HCT116 (cell line): ENCODE measurements around the gene REXO4. TPM values are rescaled to one million over a fixed set of nuclear protein-coding genes. Genes with fewer than 3 reads are reported as not detected.

ENCODE experiments used
- ATAC-seq: fragments of 200-7000 bp; cut with Tn5 transposase; 2 replicates; pipeline ENCODE4 v1.9.1; 2020; ENCODE audit warnings: mild to moderate bottlenecking, moderate library complexity
- BruUV-seq: library from RNA; stranded (reverse); fragments of 400-500 nt; replicated peaks from 2 replicates; lab custom pipeline; 2021; lab: Mats Ljungman, UMichigan
- CTCF ChIA-PET: fragments of 300-600 bp; sonication (Branson Sonifier 250); formaldehyde crosslinking; loops from one replicate; lab custom pipeline; 2021; ENCODE audit warnings: antibody characterized with exemption; lab: Charles Lee
- POLR2A ChIA-PET: fragments of 300-600, 350-600 bp; sonication (Branson Sonifier 250); formaldehyde crosslinking; loops from one replicate; lab custom pipeline; 2021; ENCODE audit warnings: antibody characterized with exemption; lab: Charles Lee
- RAD21 ChIA-PET, 2 experiments: fragments of 300-600 bp; sonication (Branson Sonifier 250); formaldehyde crosslinking; loops; one replicate each; lab custom pipeline; 2023; ENCODE audit warnings: low total read pairs in 2 of 2; ENCODE audit not compliant: uncharacterized antibody in 2 of 2, unreplicated experiment in 2 of 2, low non-redundant PET in 1 of 2; lab: Charles Lee
- DNase-seq: peaks from one replicate; pipeline ENCODE4 v3.0.0-alpha.2; 2010; ENCODE audit warnings: low read depth, low spot score
- H2AFZ ChIP-seq: fragments of 200-600 bp; shearing (Covaris generic), sonication (generic); 2 replicates; pipeline ENCODE4 v1.6.1; 2017; ENCODE audit warnings: low read depth, mixed run types, mixed read lengths, antibody characterized with exemption, low read length; ENCODE audit not compliant: poor library complexity, severe bottlenecking
- H3K27ac ChIP-seq: 2 replicates; pipeline ENCODE4 v1.5.1; 2012; ENCODE audit warnings: low read depth, low read length
- H3K27me3 ChIP-seq: fragments of 200-600 bp; sonication (generic); 2 replicates; pipeline ENCODE4 v1.6.1; 2016; ENCODE audit warnings: mixed run types, low read length, mixed read lengths; ENCODE audit not compliant: insufficient read depth
- H3K36me3 ChIP-seq, 2 experiments: fragments of 200-500 bp in 1 of 2; fragments of 200-600 bp in 1 of 2; sonication (Bioruptor generic) in 1 of 2; sonication (generic) in 1 of 2; 2 replicates each; pipeline versions ENCODE4 v1.5.1 to v1.6.1; 2014 to 2016; ENCODE audit warnings: low read length in 2 of 2, inconsistent platforms in 1 of 2, mixed read lengths in 1 of 2, mixed run types in 1 of 2; ENCODE audit not compliant: insufficient read depth in 2 of 2, control insufficient read depth in 1 of 2
- H3K4me1 ChIP-seq, 2 experiments: fragments of 200-600 bp in 1 of 2; sonication (generic) in 1 of 2; 2 replicates each; pipeline versions ENCODE4 v1.5.1 to v1.6.1; 2012 to 2017; ENCODE audit warnings: low read length in 2 of 2, inconsistent platforms in 1 of 2, mild to moderate bottlenecking in 1 of 2, mixed read lengths in 1 of 2, mixed run types in 1 of 2, moderate library complexity in 1 of 2; ENCODE audit not compliant: insufficient read depth in 2 of 2, control insufficient read depth in 1 of 2
- H3K4me2 ChIP-seq: fragments of 200-600 bp; sonication (generic); 2 replicates; pipeline ENCODE4 v1.6.1; 2017; ENCODE audit warnings: mixed run types, low read length, mixed read lengths
- H3K4me3 ChIP-seq, 2 experiments: fragments of 200-600 bp in 1 of 2; sonication (generic) in 1 of 2; replicated peaks in 1 of 2; 2 replicates each; pipeline ENCODE4 v1.5.1; 2011 to 2016; ENCODE audit warnings: low read length in 2 of 2, control low read depth in 1 of 2, low read depth in 1 of 2, mild to moderate bottlenecking in 1 of 2, mixed read lengths in 1 of 2, mixed run types in 1 of 2
- H3K79me2 ChIP-seq: fragments of 200-600 bp; sonication (generic); 2 replicates; pipeline ENCODE4 v1.6.1; 2017; ENCODE audit warnings: mild to moderate bottlenecking, mixed run types, low read length, moderate library complexity, mixed read lengths; ENCODE audit not compliant: insufficient read depth
- H3K9ac ChIP-seq: fragments of 200-600 bp; sonication (generic); 2 replicates; pipeline ENCODE4 v1.6.1; 2016; ENCODE audit warnings: low read length, mixed read lengths
- H3K9me2 ChIP-seq: fragments of 200-600 bp; sonication (generic), shearing (Covaris generic); 2 replicates; pipeline ENCODE4 v1.6.1; 2017; ENCODE audit warnings: mixed run types, mild to moderate bottlenecking, moderate library complexity; ENCODE audit not compliant: insufficient read depth
- H3K9me3 ChIP-seq, 2 experiments: fragments of 200-500 bp in 1 of 2; fragments of 200-600 bp in 1 of 2; sonication (Bioruptor generic) in 1 of 2; sonication (generic) in 1 of 2; 2 replicates each; pipeline ENCODE4 v1.6.1; 2014 to 2017; ENCODE audit warnings: low read length in 2 of 2, mixed read lengths in 2 of 2, inconsistent platforms in 1 of 2, low read depth in 1 of 2, mild to moderate bottlenecking in 1 of 2, mixed run types in 1 of 2, moderate library complexity in 1 of 2; ENCODE audit not compliant: control insufficient read depth in 1 of 2, insufficient read depth in 1 of 2
- H4K20me1 ChIP-seq: fragments of 200-600 bp; sonication (generic), shearing (Covaris generic); 2 replicates; pipeline ENCODE4 v1.6.1; 2017; ENCODE audit warnings: mixed run types, mild to moderate bottlenecking, moderate library complexity; ENCODE audit not compliant: insufficient read depth
- ATF3 ChIP-seq: IDR thresholded peaks from 2 replicates; pipeline ENCODE4 v1.6.1; 2012
- CEBPB ChIP-seq: IDR thresholded peaks from 2 replicates; pipeline ENCODE4 v1.6.1; 2012; ENCODE audit warnings: low read depth
- CTCF ChIP-seq, 3 experiments: fragments of 200-600 bp in 1 of 3; sonication (generic) in 1 of 3; IDR thresholded peaks in 2 of 3; conservative IDR thresholded peaks in 1 of 3; 2 replicates each; pipeline ENCODE4 v1.5.1; 2012 to 2017; ENCODE audit warnings: low read depth in 2 of 3, low read length in 2 of 3, antibody characterized with exemption in 1 of 3, borderline replicate concordance in 1 of 3, control low read depth in 1 of 3, mild to moderate bottlenecking in 1 of 3, mixed read lengths in 1 of 3, mixed run types in 1 of 3, moderate library complexity in 1 of 3; ENCODE audit not compliant: insufficient read depth in 1 of 3
- EGR1 ChIP-seq: IDR thresholded peaks from 2 replicates; pipeline ENCODE4 v1.6.1; 2012; ENCODE audit warnings: low read depth
- ELF1 ChIP-seq: IDR thresholded peaks from 2 replicates; pipeline ENCODE4 v1.6.1; 2012; ENCODE audit warnings: low read depth, borderline replicate concordance
- EZH2 ChIP-seq: fragments of 200-600 bp; sonication (generic); IDR thresholded peaks from 2 replicates; pipeline ENCODE4 v1.6.1; 2017; ENCODE audit warnings: antibody characterized with exemption, mixed run types
- EZH2phosphoT487 ChIP-seq: fragments of 200-600 bp; IDR thresholded peaks from 2 replicates; pipeline ENCODE4 v1.6.1; 2018; ENCODE audit warnings: antibody characterized with exemption, borderline replicate concordance
- MAX ChIP-seq: IDR thresholded peaks from 2 replicates; pipeline ENCODE4 v1.6.1; 2012
- POLR2A ChIP-seq: IDR thresholded peaks from 2 replicates; pipeline ENCODE4 v1.7.0; 2011; ENCODE audit warnings: borderline replicate concordance; ENCODE audit not compliant: insufficient read depth, insufficient read length; ENCODE audit errors: extremely low read depth
- POLR2AphosphoS5 ChIP-seq: IDR thresholded peaks from 2 replicates; pipeline ENCODE4 v1.6.1; 2011; ENCODE audit warnings: mild to moderate bottlenecking, low read depth, low read length, moderate library complexity
- RAD21 ChIP-seq: IDR thresholded peaks from 2 replicates; pipeline ENCODE4 v1.6.1; 2012; ENCODE audit warnings: low read depth, mild to moderate bottlenecking
- SIN3A ChIP-seq: IDR thresholded peaks from 2 replicates; pipeline ENCODE4 v1.6.1; 2012; ENCODE audit warnings: low read depth
- YY1 ChIP-seq: IDR thresholded peaks from 2 replicates; pipeline ENCODE4 v1.6.1; 2011; ENCODE audit warnings: low read length, low read depth, moderate library complexity, mild to moderate bottlenecking; ENCODE audit not compliant: insufficient replicate concordance; ENCODE audit errors: extremely low read depth
- ZBTB33 ChIP-seq: IDR thresholded peaks from 2 replicates; pipeline ENCODE4 v1.6.1; 2011; ENCODE audit warnings: mild to moderate bottlenecking, low read length, moderate library complexity; ENCODE audit not compliant: insufficient replicate concordance; ENCODE audit errors: extremely low read depth
- ZNF274 ChIP-seq: fragments of 200-500 bp; sonication (Bioruptor generic); IDR thresholded peaks from 2 replicates; pipeline ENCODE4 v1.6.1; 2014; ENCODE audit warnings: mild to moderate bottlenecking, low read depth, low read length, inconsistent platforms
- intact Hi-C: fragments of 100-400 bp; cut with micrococcal nuclease; formaldehyde crosslinking; loops from 2 replicates; pipeline ENCODE4 v1.10.0; 2022
- total RNA-seq: library from RNA; stranded (reverse); gene quantifications from one replicate; pipeline ENCODE4 v1.2.1, GENCODE V29; 2021; ENCODE audit not compliant: unreplicated experiment

REXO4 gene
- total RNA-seq, 1 experiment from 2014 or later = 24.6 TPM

GRCh38 chr9:133433351-133433843 is 15.6 kb upstream of the REXO4 start:
- Histone ChIP-seq H3K4me3 (no peak overlapping the region), H3K36me3 (no peaks in the 10 kb centered on the region), H3K4me2 (no peak overlapping the region), H3K9ac (no peak overlapping the region), H2AFZ (no peak overlapping the region), H3K79me2 (no peaks in the 10 kb centered on the region), H3K9me3 (no peaks in the 10 kb centered on the region), H3K9me2 (no peaks in the 10 kb centered on the region), H4K20me1 (no peaks in the 10 kb centered on the region), H3K27ac (no peak overlapping the region), H3K4me1 (no peaks in the 10 kb centered on the region), H3K27me3 (no peaks in the 10 kb centered on the region)
- DNase-seq (no peak), ATAC-seq (no peak)
- CTCF ChIA-PET = no interaction called here
- intact Hi-C loops = no loop called here
- RAD21 ChIA-PET = no interaction called here
- no TSS peak for BruUV-seq
- TF ChIP-seq CTCF (IDR thresholded peaks at IDR 0.05 in 2 of 3, conservative IDR thresholded peaks at IDR 0.05 in 1 of 3; ENCODE audit: borderline replicate concordance in 1 of 3, insufficient read depth in 1 of 3, low read depth in 2 of 3, low read length in 2 of 3) (0 out of 6 replicates have a peak, but pooled peaks of 1 of the 3 experiments have one; percentile 9), CEBPB (no peak)
- POLR2A ChIA-PET = no interaction called here

- BruUV-seq = no TSS peak
- RAD21 ChIA-PET = interaction anchor here in 1 of 2 experiments (0.7 kb wide), 1 partner anchor 41 kb away, joined by 3 read pairs; no protein-coding TSS in a partner anchor
- intact Hi-C loops = no loop called here
- H3K27me3 ChIP-seq = no peaks in the 10 kb centered on the region
- CTCF ChIA-PET = no interaction called here
- no peak overlapping the region for H3K4me3 ChIP-seq
- no peak overlapping the region for H3K27ac ChIP-seq
- no peaks in the 10 kb centered on the region for H4K20me1 ChIP-seq
- H3K4me2 ChIP-seq = no peak overlapping the region
- no peak for DNase-seq
- H3K9ac ChIP-seq = no peak overlapping the region
- no peak overlapping the region for H2AFZ ChIP-seq
- H3K79me2 ChIP-seq = no peaks in the 10 kb centered on the region
- POLR2A ChIA-PET = no interaction called here
- no peaks in the 10 kb centered on the region for H3K36me3 ChIP-seq
- H3K9me2 ChIP-seq = no peaks in the 10 kb centered on the region
- no peak for ATAC-seq
- H3K9me3 ChIP-seq = no peaks in the 10 kb centered on the region
- peaks cover 0 to 5% of the 10 kb centered on the region in 2 experiments; a peak in 1 of 4 replicates for H3K4me1 ChIP-seq
- no peak for TF ChIP-seq ATF3
- TF ChIP-seq RAD21 = no peak
- TF ChIP-seq EZH2phosphoT487 = no peak
- no peak for TF ChIP-seq ZNF274
- no peak for TF ChIP-seq ZBTB33
- no peak for TF ChIP-seq MAX
- TF ChIP-seq POLR2AphosphoS5 = no peak
- no peak for TF ChIP-seq YY1
- TF ChIP-seq SIN3A = no peak
- no peak for TF ChIP-seq POLR2A
- TF ChIP-seq ELF1 = no peak
- no peak for TF ChIP-seq EGR1
- no peak for TF ChIP-seq EZH2
These were observed 12.4 kb upstream of the REXO4 start for GRCh38 chr9:133430244-133430643.
